DMS 273 (cell line): ENCODE measurements around the gene SPATS2.
A peak's percentile ranks its signal among the peaks of the same experiment; 100 is the strongest.

Experiments used
- DNase-seq: peaks from one replicate; lab custom pipeline; 2025; ENCODE audit not compliant: unreplicated experiment; lab: John Stamatoyannopoulos, UW

The SPATS2 gene

DNA sequence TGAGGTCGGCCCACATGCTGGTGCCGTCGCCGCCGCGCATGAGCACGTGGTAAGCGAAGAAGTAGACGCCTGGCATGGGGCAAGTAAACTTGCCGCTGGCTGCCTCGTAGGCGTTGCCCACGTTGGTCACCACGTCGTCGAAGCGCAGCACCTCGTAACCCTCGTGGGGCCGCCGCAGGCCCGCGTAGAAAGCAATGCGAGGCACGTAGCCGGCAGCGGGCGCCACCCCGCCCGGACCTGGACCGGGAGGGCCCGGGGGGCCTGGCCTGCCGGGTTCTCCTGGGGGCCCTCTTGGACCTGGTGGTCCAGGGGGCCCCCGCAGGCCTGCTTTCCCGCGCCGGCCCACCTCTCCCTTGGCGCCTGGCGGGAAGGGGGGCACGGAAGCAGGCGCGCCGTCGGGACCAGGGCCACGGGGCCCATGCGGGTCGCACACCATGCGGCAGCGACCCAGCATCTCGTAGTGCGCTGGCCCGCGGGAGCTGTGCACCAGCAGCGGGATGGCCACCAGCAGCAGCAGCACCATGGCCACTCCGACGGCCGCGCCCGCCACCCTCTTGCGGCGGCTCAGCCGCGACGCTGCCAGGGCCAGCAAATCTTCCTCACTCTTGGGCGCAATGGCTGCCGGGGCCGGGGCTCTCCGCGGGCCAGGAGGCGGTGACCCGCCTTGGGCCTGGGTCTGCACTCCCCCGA, 31.2 kb upstream of the SPATS2 start:
- no peak for DNase-seq

DNA sequence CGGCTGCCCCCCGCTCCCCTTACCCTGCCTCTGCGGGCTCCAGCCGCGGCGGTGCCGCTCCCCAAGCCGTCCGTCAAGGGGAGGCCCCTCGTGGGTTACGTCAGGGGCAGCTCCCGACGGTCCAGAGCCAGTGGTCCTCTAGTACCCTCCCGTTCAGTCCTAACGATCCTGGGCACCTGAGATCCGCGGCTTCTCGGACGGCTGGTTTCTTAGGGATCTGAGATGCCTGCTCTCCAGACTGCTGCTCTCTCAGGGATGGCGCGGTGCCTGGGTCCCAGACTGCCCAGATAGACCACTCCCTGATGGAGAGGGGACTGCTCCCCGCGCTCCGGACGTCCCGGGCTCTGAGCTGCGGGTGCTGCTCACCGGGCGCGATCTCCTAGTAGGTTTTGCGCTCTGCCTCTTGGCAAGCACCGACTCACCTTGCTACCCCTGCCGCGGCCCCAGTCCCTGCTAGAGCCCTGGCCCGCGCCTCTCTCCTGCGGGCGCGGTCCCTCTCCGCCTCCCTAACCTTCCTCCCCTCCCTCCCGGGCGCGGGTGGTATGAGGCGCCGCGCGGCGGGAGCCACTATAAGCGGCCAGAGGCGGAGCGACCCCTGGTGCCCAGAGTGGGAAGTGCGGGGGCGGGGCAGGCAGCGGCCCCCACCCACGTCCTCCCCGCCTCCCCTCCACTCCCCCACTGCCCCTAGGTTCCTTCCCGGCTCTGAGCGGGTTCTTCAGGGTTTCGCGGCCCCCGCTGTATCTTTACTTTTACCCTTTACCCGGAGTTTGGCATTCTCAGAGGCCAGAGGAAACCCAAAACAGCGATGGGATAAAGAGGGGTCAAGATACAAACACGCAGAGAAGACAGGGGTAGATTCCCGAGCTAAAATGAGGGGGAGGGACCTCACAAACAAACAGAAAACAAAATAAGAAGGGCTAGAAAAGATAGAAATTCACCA, 30.3 kb upstream of the SPATS2 start, which contains the start of gene C1QL4:
TSS of gene C1QL4 (minus strand) at position 544 of the 940 bp plus-strand sequence. CDS start 711 bp downstream, outside the sequence.
- DNase-seq, result peak; percentile 90

DNA sequence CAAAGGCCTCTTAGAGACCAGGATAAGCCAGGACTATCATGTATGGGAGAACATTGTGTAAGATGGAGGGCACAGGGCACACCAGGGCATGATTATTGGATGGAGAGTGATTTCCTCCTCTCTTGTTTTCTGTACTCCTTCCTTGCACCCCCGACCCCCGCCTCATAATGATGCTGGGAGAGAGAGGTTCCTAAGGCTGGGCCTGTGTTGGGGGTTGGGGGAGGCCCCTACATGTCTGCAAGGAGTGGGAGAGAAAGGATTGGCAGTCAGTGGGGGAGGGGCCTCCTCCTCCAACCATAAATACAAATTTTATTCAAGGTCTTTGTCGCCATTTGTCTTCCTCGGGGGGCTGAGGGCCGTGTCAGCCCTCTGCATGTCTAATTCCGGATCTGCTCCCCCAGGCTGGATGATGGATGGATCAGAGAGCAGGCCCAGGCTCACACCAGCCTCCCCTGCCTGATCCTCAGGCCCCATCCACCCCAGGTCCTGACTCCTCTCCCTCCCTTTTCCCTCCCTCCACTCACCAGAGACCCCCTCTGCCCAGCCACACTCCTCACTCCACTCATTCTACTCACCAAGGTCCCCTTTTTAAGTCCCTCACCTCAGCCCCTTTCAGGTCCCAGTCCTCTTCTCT, 28.3 kb upstream of the SPATS2 start:
- no peak for DNase-seq

DNA sequence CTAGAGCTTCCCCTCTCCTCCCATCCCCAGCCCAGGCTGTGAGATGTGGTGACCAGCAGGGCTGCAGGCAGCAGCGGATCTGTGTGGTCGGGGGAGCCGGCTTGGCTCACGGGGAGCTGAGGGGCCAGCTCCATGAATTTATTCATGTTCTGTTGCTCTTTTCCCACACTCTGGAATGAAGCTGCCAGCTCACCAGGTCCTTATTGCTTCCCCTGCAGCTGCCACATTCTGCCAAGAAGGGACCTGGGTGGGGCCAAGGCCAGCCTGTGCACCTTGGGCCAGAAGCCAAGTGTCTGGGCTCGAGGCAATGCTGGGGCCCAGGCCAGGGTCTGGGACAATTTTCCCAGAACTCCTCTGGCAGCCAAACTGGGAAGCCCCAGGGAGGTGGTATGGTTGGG, 27.8 kb upstream of the SPATS2 start:
- DNase-seq, result peak; percentile 56

DNA sequence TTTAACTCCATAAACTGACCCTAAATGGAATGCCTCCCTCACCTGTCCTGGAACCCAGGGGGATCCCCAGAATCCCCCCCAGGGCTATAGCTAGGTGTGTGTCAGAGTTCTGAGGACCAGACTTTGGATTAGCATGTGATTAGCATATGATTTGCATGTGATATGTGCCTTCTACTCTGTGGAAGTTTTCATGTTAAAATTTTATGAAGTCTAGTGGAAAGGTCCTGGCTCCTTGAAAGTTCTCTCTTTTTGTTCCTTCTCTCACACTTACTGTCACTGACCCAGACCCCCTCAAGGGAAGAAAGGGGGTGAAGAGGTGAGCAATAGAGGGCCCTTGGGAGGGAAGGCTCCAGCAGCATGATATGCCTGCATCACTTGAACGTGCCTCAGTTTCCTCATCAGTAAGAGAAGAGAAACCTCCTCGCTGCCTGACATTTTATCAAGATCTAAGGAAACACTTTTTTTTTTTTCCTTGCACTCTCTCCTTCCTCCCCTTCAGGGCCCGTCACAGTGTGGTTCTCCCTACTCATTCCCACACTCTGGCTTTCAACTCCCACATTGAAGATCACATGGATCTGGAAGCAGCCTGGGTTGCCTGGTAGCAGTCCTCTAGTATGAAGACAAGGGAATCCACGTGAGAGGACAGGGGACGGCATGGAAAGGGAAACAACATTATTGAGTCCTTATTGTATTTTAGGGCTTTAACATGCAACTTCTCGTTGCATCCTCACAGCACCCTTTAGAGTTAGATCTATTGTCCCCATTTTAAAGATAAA, 27.0 kb upstream of the SPATS2 start:
- DNase-seq, result no peak

DNA sequence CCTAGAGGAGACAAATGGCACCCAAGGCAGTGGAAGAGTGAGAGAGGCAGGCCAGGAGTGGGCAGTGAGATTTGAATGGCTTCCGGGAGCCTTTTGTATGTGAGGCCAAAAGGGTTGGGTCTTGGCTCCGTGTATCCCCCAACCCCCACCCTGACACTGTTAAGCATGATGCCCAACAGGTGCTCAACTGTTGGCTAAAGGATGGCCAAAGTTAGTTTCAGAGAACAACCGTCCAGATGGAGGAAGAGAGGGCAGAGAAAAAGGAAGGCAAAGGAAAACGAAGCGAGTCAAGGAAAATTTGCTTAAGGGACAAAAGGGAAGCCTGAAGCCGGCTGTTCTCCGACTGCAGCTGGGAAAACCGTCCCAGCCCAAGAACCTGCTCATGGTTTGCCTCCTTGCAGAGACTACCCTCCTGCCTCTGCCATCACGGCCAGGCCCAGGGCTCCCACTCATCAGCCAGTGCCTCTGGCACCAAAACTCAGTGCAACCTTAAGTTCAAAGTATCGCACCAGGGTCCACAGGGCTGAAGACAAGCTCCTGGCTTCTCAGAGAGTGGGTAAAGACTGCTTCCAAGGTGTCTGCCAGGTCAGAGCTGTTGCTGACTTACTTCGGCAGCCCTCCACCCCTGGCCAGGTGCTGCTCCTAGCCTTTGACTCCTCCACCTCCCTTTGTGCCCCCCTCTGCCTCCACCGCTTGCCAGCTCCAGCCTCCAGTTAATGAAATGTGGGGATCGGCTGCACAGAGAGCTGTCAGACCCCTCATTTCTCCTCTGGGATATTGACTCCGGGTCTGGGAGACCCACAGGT, 26.1 kb upstream of the SPATS2 start:
- DNase-seq, result no peak

DNA sequence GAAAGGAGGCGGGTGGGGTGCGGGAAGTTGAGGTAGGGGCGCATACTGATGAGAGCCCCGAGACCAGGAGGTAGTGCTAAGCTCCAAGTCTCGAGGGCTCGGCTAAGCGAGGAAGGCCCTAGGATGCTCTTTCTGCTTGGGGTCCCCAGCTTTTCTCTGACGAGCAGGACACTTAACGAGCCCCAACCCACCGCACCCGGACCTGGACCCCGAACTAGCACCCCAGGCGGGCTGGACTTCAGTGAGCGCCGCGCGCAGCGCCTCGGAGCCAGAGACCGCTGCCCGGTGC, 25.5 kb upstream of the SPATS2 start:
- DNase-seq, result no peak

DNA sequence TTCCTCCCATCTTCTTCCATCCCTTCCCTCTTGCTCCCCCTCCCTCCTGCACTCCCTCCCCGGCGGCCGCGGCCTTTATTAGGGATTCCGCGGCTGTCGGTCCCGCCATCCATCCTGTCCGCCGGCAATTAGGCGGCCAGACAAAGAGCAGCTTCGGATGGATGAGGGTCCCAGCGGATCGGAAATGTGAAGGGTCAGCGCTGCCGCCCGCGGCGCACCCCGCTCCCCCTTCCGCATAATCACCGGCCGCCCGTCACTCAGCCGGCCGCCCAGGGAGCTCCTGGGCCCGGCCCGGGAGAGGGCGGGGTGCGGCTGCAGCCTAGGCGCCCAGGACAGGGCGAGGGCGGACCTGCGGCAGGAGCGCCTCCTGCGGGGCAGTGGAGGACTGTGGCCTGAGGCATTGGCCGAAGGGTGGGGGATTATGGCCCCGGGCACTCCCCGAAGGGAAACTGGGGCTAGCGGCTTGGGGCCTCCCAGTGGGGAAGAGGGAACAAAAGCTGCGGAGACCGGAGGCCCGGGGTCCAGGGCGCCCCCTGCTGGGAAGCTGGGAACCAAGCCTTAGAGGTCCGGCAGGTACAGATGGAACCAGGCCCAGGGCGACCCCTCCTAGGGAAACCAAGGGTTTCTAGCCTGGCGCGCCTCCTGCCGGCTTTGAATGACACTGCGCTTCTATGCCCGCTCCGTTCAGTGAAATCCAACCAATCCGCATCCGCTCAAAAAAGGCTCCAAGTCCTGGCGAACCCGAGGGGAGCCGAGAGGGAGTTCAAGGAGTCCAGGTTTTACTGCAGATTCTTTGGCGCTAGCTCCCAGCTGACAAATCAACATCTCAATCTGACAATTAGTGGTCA, 25.0 kb upstream of the SPATS2 start:
- DNase-seq, result peak; percentile 83

DNA sequence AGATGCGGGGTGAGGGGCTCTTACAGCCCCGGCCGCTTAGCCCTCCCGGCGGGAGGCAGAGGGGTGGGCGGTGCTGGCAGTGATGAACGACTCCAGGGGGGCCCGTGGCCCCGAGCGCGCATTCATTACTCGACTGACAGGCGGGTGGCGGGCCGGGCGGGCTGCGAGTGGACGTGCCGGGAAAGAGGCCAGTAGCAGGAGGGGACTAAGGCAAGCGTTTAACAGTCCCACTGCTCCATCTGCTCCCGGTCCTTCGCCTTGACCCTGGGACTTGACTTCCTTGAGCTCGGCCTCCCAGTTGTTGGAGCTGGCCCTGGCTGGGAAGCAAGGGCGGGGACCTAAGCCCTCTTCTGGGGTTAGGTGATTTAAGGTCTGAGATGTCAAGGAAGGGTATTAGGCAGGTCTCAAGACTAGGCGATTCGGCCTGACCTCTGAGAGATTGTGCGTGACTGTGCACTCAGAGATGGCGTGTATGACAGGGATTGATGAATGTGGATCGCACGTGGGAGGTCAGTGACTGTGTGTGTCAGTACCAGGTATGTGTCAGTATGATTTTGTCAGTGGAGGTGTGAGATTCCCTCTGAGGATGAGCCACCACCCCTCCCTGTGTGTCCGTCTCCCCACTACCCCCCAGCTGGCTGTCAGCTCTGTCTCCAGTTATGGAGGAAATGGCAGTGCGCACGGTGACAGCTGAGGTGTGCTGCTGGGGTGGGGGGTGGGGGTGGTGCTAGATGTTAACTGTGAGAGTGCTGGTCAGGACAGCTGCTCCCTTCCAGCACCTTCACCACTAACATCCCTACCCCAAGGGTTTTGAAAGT, 24.1 kb upstream of the SPATS2 start:
- no peak for DNase-seq

DNA sequence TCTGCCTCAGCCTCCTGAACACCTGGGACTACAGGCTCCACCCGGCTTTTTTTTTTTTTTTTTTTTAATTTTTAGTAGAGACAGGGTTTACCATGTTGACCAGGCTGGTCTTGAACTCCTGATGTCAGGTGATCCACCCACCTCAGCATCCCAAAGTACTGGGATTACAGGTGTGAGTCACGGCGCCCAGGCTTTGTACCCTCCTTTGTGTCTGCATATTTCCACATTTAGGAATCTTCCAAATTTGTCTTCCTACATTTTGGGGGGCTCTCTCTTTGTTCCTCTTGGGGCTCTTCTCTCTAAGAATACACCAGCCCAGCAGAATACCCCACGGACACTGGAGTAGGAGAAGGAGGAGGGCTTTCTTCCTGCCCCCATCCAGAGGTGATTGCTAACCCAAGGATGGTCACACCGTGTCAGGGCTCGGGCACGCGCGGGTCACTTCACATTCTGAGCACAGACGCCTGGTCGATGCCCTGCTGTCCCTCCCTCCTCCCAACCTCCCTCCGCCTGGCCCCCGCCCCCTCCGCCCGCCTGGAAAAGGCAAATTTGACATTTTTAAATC, 22.7 kb upstream of the SPATS2 start:
- DNase-seq, result no peak

DNA sequence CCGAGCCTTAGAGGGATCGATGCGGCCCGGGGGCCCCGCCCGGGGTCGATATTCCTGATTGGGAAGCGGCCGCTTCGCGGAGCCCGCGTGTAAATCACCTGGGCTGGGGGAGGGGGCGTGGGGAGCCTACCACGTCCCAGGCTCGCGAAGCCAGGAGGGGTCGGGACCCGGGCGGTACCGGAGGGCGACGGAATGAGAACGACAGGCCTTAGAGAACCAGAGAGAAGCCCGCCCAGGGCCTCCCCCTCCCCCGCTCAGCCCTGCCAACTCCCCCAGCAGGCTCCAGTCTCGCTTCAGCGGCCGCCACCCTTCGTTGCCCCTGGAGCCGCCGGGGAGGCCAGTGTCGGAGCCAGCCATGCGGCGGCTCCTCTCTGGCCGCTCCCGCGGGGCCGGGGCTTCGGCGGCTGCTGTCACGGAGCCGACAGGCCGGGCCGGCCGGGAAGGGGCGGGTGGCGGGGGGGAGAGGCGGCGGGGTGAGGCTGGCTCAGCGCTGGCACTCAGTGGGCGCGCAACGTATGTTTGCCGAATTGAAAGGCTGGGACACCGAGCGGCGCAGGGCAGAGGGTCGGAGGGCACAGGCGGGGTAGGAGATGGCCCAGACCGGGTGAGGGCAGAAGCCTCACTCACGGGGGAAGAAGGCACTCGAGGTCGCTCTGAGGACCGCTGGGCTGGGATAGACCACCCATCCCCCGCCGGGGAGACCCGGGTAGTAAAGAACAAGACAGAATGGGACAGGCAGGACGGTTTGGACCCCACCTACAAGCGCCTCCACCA, 22.0 kb upstream of the SPATS2 start:
- DNase-seq, result peak; percentile 72

DNA sequence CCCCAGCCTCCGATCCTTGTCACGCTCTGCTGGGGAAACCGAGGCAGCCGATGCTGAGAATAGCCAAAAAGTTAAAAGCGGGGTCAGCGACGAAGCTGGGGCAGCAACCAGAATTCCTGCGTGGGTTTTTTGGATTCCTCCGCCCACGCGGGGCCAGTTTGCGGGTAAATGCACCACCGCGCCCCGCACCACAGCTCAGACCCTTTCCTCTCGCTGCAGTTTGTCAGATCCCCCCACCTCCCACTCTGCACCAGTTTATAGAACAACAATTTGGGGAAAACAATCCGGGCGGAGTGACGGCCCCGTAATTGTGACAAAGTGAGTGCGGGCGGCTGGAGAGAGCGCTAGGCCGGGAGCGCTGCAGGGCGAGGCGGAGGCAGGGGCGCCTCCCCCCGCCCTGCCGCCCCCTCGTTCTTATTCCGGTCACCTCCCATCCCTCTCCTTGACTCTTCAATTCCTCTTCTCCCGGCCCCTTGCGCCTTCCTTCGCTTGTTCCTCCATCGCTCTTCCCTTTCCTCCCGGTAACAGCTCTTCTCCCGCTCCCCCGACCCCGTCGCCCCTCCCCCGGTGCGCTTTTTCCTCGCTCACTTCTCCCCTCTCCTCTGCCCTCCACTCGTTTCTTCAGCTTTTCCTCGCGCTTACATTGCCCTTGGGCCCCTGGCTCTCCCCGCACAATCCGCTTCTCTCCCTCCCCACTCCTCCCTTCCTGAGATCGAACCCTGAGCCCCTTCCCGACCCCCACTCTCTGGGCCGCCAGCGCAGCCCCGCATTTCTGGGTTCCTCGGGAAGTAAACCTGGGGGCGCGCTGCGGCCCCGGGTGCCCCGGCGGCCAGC, 21.2 kb upstream of the SPATS2 start:
- DNase-seq, result peak; percentile 53

DNA sequence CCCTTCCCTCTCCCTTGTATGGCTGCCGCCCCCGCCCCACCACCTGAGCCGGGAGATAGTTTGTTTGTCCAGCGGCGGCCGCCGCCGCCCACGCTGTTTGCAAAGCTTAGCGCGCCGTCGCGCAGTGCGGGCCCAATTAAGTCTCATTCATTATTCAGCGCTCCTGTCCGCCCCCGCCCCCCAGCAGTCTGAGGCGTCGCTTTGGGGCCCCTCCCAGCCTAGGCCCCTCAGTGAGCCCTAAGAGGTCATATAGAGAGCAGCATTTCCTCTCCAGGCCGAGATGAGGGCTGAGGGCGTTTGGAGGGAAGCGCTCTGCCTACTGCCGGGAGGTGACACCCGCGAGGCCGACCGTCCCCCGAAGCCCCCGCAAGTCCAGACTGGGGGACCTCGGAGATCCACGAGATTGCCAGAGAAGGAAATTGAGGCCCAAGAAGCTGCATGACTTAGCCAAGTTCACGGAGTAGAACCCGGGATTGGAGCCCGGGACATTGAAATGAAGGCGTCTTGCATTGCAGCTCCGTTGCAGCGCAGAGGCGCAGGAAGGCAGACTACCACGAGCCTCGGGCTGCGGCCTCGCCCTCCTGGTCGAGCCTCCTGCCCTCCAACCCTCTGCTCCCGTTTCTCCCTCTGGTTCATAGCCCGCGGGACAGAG, 20.5 kb upstream of the SPATS2 start, which contains the start of gene DNAJC22:
TSS of gene DNAJC22 (plus strand) at position 230 of the 652 bp plus-strand sequence. CDS start 1,985 bp downstream, outside the sequence.
- peak; percentile 53 for DNase-seq

DNA sequence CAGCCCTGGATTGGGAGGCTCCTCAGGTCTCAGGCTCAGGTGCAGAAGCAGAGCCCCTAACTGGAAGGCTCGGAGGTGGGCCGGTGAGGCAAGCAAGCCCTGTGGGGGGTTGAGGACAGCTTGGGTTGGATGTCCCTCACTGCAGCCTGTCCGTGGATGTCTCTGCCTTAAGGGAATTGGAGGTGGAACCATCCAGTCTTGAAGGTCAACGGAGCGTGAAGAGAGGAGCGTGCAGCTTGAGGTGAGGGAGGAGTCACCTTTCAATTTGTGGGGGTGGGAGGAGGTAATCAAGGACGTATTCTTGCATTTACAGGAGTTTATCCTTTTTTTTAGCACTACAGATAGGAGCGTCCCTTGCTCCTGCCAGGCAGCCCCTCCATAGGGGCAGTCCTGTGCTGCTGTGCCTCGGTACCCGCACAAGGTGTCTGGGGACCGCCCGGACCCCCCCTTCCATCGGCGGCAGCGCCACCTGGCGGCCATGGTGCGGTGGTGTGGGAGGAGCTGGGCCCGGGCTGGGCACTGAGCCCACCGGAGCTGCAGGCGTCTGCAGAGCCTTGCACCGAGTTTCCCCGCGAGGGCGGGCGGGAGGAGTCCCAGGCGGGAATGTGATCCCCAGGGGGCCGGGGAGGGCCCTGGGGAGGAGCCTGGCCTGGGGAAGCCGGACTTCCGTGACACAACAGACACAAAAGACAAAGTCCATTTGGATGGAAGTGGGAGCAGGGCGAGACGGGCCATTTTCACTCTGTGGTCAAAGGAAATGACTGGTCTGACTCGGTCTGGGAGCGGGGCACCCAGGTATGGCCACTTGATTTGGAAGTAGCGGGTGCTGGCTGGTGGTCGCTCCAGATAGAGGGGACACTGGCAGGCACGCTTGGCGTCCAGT, 19.7 kb upstream of the SPATS2 start:
- peak; percentile 89 for DNase-seq

DNA sequence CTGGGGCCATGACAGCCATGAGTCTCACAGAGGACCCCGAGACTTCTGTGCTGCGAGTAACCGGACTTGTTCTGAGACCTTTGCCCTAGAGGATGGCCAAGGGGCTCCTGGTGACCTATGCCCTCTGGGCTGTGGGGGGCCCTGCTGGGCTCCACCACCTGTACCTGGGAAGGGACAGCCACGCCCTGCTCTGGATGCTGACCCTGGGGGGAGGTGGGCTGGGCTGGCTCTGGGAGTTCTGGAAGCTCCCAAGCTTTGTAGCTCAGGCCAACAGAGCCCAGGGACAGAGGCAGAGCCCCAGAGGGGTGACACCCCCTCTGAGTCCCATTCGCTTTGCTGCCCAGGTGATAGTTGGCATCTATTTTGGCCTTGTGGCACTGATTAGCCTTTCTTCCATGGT, 18.5 kb upstream of the SPATS2 start:
- no peak for DNase-seq
